GM03348 (cell line): Measurements from ENCODE around the gene ORMDL2.

ENCODE experiments used
- DNase-seq: peaks from one replicate; pipeline ENCODE4 v3.0.0; 2012; ENCODE audit warnings: low spot score

The ORMDL2 gene

GRCh38 chr12:55817345-55818139 lies at the start of gene ORMDL2, which contains the start of gene SARNP:
ORMDL2 (plus strand) TSS chr12:55818041; CDS start chr12:55819000, 959 bp downstream.
SARNP (minus strand) TSS chr12:55817724; CDS start chr12:55817701, 23 bp downstream.
- DNase-seq: peak; percentile 98

GRCh38 chr12:55771736-55772135 lies 46.1 kb upstream of the ORMDL2 start:
- DNase-seq: no peak

- DNase-seq: no peak
These were observed 40.0 kb upstream of the ORMDL2 start for GRCh38 chr12:55777856-55778255.

GRCh38 chr12:55780685-55781084 lies 37.2 kb upstream of the ORMDL2 start:
- DNase-seq: no peak

- DNase-seq: no peak
These were observed 29.3 kb upstream of the ORMDL2 start for GRCh38 chr12:55788546-55788945.

GRCh38 chr12:55789171-55789570 lies 28.7 kb upstream of the ORMDL2 start:
- no peak for DNase-seq

GRCh38 chr12:55789893-55790292 lies 27.9 kb upstream of the ORMDL2 start:
- DNase-seq: no peak

GRCh38 chr12:55795950-55796349 lies 21.9 kb upstream of the ORMDL2 start:
- no peak for DNase-seq

- peak; percentile 53 for DNase-seq
These were observed 20.8 kb upstream of the ORMDL2 start for GRCh38 chr12:55797068-55797467.

- DNase-seq: no peak
These were observed 20.3 kb upstream of the ORMDL2 start for GRCh38 chr12:55797550-55797949.

GRCh38 chr12:55806982-55807381 lies 10.9 kb upstream of the ORMDL2 start:
- DNase-seq: no peak

- no peak for DNase-seq
These were observed 8.6 kb upstream of the ORMDL2 start for GRCh38 chr12:55809274-55809673.

- no peak for DNase-seq
These were observed 5.8 kb upstream of the ORMDL2 start for GRCh38 chr12:55812088-55812487.

- DNase-seq: no peak
These were observed 3.6 kb upstream of the ORMDL2 start for GRCh38 chr12:55814257-55814656.

GRCh38 chr12:55815473-55815872 lies 2.4 kb upstream of the ORMDL2 start:
- no peak for DNase-seq

- peak; percentile 35 for DNase-seq
These were observed 928 bp upstream of the ORMDL2 start for GRCh38 chr12:55816881-55817344.

- peak; percentile 84 for DNase-seq
These were observed 393 bp downstream of the ORMDL2 start for GRCh38 chr12:55818140-55818728.

- DNase-seq: peak; percentile 27
These were observed 1.0 kb downstream of the ORMDL2 start for GRCh38 chr12:55818886-55819285.

GRCh38 chr12:55820679-55821078 lies 2.8 kb downstream of the ORMDL2 start:
- DNase-seq: peak; percentile 12

- no peak for DNase-seq
These were observed 4.4 kb downstream of the ORMDL2 start for GRCh38 chr12:55822228-55822627.

- no peak for DNase-seq
These were observed 5.6 kb downstream of the ORMDL2 start for GRCh38 chr12:55823419-55823818.

GRCh38 chr12:55824726-55825125 lies 6.9 kb downstream of the ORMDL2 start:
- DNase-seq: no peak

GRCh38 chr12:55827806-55828205 lies 10.0 kb downstream of the ORMDL2 start:
- no peak for DNase-seq
